Activated T-helper 1 cell treated with anti-CD3 and anti-CD28 coated beads, Interleukin-12 subunit alpha, Interleukin-12 subunit beta, Interleukin-2, Interleukin-4 antibody, amounts not matched to agents 30 ng/mL and 10 ng/mL and 1 ng/mL, durations not matched to agents 14 hours and 24 hours and 36 hours (primary cell): ENCODE results near the gene MNAT1. TPM values are rescaled to one million over a fixed set of nuclear protein-coding genes. Genes with fewer than 3 reads are reported as not detected.
"Not testable (repeated sequence)": the region's sequence is repeated elsewhere in the genome, so short reads cannot be mapped to it uniquely, and the experiment has no call there.

Experiments used
- DNase-seq: peaks from one replicate; pipeline ENCODE4 v3.0.0; 2021; ENCODE audit warnings: low spot score
- H3K27ac Mint-ChIP-seq: one replicate; pipeline ENCODE4 v1.8.0; 2021; ENCODE audit warnings: mild to moderate bottlenecking, mixed read lengths
- H3K27me3 Mint-ChIP-seq: one replicate; pipeline ENCODE4 v1.8.0; 2022; ENCODE audit warnings: mild to moderate bottlenecking, moderate library complexity, mixed read lengths; ENCODE audit not compliant: insufficient read depth
- H3K36me3 Mint-ChIP-seq: one replicate; pipeline ENCODE4 v1.8.0; 2021; ENCODE audit warnings: low read depth, mixed read lengths
- H3K4me1 Mint-ChIP-seq: one replicate; pipeline ENCODE4 v1.8.0; 2021; ENCODE audit warnings: low read depth, mixed read lengths
- H3K4me3 Mint-ChIP-seq: one replicate; pipeline ENCODE4 v1.8.0; 2021; ENCODE audit warnings: mild to moderate bottlenecking, moderate library complexity, mixed read lengths
- H3K9me3 Mint-ChIP-seq: one replicate; pipeline ENCODE4 v1.8.0; 2021; ENCODE audit warnings: mixed read lengths
- intact Hi-C: fragments of 100-400 bp; cut with micrococcal nuclease; formaldehyde crosslinking; loops from one replicate; pipeline ENCODE4 v1.15.1; 2024
- total RNA-seq: library from RNA; stranded (reverse); gene quantifications from 2 replicates; pipeline ENCODE4 v1.2.3, GENCODE V29; 2022

The MNAT1 gene
- total RNA-seq, 1 donor from 2014 or later: 45.1 TPM

DNA sequence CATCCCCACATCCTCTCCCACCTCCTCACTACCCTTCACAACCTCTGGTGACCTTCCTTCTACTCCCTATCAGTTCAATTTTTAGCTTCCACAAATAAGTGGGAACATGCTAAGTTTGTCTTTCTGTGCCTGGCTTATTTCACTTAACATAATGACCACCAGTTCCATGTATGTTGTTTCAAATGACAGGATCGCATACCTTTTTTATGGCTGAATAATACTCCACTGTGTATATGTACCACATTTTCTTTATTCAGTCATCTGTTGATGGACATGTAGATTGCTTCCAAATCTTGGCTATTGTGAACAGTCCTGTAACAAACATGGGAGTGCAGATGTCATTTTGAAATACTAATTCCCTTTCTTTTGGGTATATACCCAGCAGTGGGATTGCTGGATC is 147.7 kb downstream of the MNAT1 start:
- Mint-ChIP-seq H3K4me3 (no peak overlapping the region), H3K4me1 (peaks cover 8% of the 10 kb centered on the region)
- intact Hi-C loops: no loop called here

DNA sequence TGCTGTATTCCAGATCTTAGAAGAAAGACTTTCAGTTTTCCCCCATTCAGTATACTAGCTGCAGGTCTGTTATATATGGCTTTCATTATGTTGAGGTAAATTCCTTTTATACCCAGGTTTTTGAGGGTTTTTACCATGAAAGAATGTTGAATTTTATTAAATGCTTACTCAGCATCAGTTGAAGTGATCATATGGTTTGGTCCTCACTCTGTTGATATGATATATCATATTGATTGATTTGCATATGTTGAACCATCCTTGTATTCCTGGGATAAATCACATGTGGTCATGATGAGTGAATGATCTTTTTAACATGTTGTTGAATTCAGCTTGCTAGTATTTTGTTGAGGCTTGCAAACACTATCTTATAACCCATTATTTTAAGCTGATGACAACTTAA is 149.6 kb downstream of the MNAT1 start:
- no peak for DNase-seq
- intact Hi-C loops: no loop called here
- no peaks in the 10 kb centered on the region for H3K27me3 Mint-ChIP-seq
- peaks cover under 1% of the 10 kb centered on the region for H3K4me1 Mint-ChIP-seq
- peaks cover 40% of the 10 kb centered on the region for H3K36me3 Mint-ChIP-seq
- peaks cover 43% of the 10 kb centered on the region for H3K9me3 Mint-ChIP-seq
- H3K4me3 Mint-ChIP-seq: no peak overlapping the region
- H3K27ac Mint-ChIP-seq: no peak overlapping the region

More for the DNA sequence above, 147.7 kb downstream of the MNAT1 start:
- H3K27ac Mint-ChIP-seq: no peak overlapping the region
- H3K9me3 Mint-ChIP-seq: peaks cover 43% of the 10 kb centered on the region
- H3K36me3 Mint-ChIP-seq: peaks cover 39% of the 10 kb centered on the region
- peaks cover 3% of the 10 kb centered on the region for H3K27me3 Mint-ChIP-seq
- DNase-seq: no peak

- intact Hi-C loops: not testable (repeated sequence)
- peaks cover 10% of the 10 kb centered on the region for H3K4me1 Mint-ChIP-seq
Observed at GRCh38 chr14:60890636-60891035, 156.1 kb downstream of the MNAT1 start.

DNA sequence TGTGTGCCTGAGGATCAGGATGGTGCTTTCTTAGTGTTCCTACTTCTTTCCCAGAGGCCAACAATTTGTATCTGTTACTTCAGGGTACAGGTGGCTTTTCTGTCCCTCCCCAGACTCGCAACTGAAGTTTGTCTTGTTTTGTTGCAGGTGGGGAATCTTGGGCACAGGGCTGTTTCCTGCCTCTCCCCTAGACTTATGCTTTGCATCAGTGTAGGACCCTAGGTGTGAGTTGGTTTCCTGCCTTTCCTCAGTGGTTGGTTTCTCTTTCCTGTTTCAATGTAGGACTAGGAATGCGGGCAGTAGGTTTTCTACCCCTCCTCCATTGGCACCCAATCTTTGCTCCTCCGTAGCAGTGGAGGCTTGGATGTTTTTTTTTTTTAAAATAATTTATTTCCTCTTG is 159.3 kb downstream of the MNAT1 start:
- no peaks in the 10 kb centered on the region for H3K36me3 Mint-ChIP-seq
- intact Hi-C loops: no loop called here
- peaks cover 10% of the 10 kb centered on the region for H3K4me1 Mint-ChIP-seq
- no peaks in the 10 kb centered on the region for H3K9me3 Mint-ChIP-seq
- H3K4me3 Mint-ChIP-seq: no peak overlapping the region
- no peaks in the 10 kb centered on the region for H3K27me3 Mint-ChIP-seq
- no peak for DNase-seq
- H3K27ac Mint-ChIP-seq: no peak overlapping the region

More at GRCh38 chr14:60890636-60891035, 156.1 kb downstream of the MNAT1 start:
- not testable (repeated sequence) for H3K9me3 Mint-ChIP-seq, H3K36me3 Mint-ChIP-seq, H3K27ac Mint-ChIP-seq, DNase-seq, H3K4me3 Mint-ChIP-seq, H3K27me3 Mint-ChIP-seq

DNA sequence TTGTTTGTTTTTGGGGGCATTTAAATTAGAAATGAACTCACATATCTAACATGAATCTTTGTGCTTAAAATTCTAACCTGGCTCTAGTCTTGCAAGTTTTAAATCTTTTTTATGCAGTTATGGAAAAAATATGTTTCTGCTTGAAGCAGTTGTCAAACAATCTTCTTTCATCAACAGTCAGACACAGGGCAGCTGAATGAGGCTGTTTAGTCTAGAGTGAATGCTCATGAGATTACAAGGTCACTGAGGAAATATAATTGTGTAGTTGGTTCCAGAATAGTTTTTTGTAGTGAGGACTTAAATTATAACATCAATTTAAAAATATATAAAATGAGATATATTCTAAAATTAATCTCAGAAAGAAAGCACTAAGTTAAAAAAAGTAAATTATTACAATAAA is 169.8 kb downstream of the MNAT1 start:
- Mint-ChIP-seq H3K36me3 (no peaks in the 10 kb centered on the region), H3K4me3 (no peak overlapping the region)

DNA sequence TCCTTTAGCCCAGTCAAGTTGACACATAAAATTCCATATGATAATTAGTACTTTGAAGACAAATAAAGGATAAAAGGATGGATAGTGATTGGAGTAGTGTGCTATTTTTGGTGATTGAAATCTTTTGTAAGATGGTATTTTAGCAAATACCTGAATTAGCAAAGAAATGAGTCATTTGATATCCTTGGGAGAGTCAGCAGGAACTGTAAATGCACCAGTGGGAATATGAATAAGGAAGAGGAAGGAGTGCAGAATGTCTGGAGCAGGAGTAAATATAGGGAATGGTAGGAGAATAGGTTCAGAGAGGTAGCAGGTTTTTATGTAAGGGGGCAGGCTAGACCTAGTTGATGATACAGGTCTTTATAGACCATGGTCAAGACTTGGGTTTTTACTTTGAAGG is 171.4 kb downstream of the MNAT1 start:
- Mint-ChIP-seq H3K27ac (no peak overlapping the region), H3K4me3 (no peak overlapping the region), H3K4me1 (no peaks in the 10 kb centered on the region), H3K9me3 (no peaks in the 10 kb centered on the region), H3K27me3 (no peaks in the 10 kb centered on the region), H3K36me3 (no peaks in the 10 kb centered on the region)
- intact Hi-C loops: no loop called here
- no peak for DNase-seq

More for the DNA sequence above, 169.8 kb downstream of the MNAT1 start:
- intact Hi-C loops: no loop called here
- H3K9me3 Mint-ChIP-seq: no peaks in the 10 kb centered on the region
- no peaks in the 10 kb centered on the region for H3K4me1 Mint-ChIP-seq
- no peaks in the 10 kb centered on the region for H3K27me3 Mint-ChIP-seq
- no peak for DNase-seq
- H3K27ac Mint-ChIP-seq: no peak overlapping the region

DNA sequence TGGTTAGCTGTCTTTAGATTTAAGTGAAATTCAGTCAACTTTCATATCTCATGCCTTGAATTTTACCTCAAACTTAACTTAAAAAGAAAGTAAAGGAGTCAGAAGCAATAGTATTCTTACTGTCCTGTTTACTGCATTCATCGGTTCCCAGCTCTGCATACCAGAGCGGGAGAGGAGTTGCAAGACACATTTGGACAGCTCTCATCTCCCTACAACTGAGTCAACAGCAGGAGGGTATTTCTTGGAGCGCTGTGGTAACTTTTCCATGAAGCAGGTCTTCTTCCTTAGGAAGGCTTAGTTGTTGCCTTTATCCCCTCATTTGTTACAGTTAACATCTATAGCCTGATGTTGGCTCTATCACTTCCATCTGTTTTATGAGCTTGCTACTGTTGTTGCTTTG is 181.2 kb downstream of the MNAT1 start:
- H3K4me3 Mint-ChIP-seq: no peak overlapping the region
- peaks cover 5% of the 10 kb centered on the region for H3K9me3 Mint-ChIP-seq
- intact Hi-C loops: no loop called here
- no peak overlapping the region for H3K27ac Mint-ChIP-seq
- DNase-seq: no peak
- no peaks in the 10 kb centered on the region for H3K36me3 Mint-ChIP-seq
- H3K27me3 Mint-ChIP-seq: no peaks in the 10 kb centered on the region
- H3K4me1 Mint-ChIP-seq: peaks cover 5% of the 10 kb centered on the region

DNA sequence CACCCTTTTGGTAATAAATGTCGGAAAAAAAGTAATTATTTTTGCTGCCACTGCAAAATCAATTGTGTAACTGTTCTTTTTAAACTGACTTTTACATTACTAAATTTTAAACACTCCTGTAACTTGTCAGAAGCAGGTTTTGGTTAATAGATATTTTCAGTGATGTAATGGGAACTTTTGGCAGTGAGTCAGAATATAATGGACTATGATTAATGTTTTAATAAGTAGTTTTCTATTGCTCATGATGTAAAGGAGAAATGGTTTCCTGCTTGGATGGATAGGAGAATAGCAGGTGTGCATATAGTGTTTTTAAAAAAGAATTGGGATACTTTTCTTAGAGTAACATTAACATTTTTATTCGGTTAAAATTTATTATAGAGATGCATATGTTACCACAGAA is 187.5 kb downstream of the MNAT1 start:
- Mint-ChIP-seq H3K9me3 (no peaks in the 10 kb centered on the region), H3K4me1 (peaks cover 7% of the 10 kb centered on the region), H3K27me3 (no peaks in the 10 kb centered on the region), H3K36me3 (peaks cover 2% of the 10 kb centered on the region), H3K4me3 (no peak overlapping the region), H3K27ac (no peak overlapping the region)
- DNase-seq: no peak
- intact Hi-C loops: no loop called here

GRCh38 chr14:60925286-60925685 is 190.7 kb downstream of the MNAT1 start:
- no peaks in the 10 kb centered on the region for H3K9me3 Mint-ChIP-seq

DNA sequence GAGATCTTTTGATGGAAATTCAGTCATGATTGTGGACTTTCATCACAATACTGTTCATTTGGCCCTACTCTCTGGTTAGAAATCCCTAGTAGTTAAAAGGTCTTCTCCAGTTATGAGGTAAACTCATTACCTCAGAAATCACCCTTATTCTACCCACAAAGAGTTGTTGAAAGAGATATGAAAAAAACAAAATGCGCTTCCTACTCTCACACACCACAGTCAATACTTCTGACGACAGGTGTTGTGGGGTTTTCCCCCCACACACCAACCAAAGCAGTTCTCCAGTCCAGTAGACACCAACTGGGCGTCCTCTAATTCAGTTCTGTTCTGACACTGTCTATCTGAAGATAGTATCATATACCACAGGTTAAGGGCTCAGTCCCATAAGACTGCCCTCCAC is 191.4 kb downstream of the MNAT1 start:
- no peak overlapping the region for H3K4me3 Mint-ChIP-seq
- H3K36me3 Mint-ChIP-seq: peaks cover 2% of the 10 kb centered on the region
- no peaks in the 10 kb centered on the region for H3K9me3 Mint-ChIP-seq
- H3K27me3 Mint-ChIP-seq: no peaks in the 10 kb centered on the region
- H3K27ac Mint-ChIP-seq: no peak overlapping the region
- H3K4me1 Mint-ChIP-seq: peaks cover 7% of the 10 kb centered on the region
- DNase-seq: no peak
- intact Hi-C loops: no loop called here

More at GRCh38 chr14:60925286-60925685, 190.7 kb downstream of the MNAT1 start:
- H3K27me3 Mint-ChIP-seq: no peaks in the 10 kb centered on the region
- H3K27ac Mint-ChIP-seq: no peak overlapping the region
- DNase-seq: no peak
- H3K4me1 Mint-ChIP-seq: peaks cover 7% of the 10 kb centered on the region
- intact Hi-C loops: no loop called here
- H3K4me3 Mint-ChIP-seq: no peak overlapping the region
- H3K36me3 Mint-ChIP-seq: peaks cover 2% of the 10 kb centered on the region

GRCh38 chr14:60931218-60931617 is 196.7 kb downstream of the MNAT1 start:
- Mint-ChIP-seq H3K27ac (no peak overlapping the region), H3K36me3 (no peaks in the 10 kb centered on the region), H3K9me3 (no peaks in the 10 kb centered on the region), H3K4me3 (no peak overlapping the region), H3K27me3 (no peaks in the 10 kb centered on the region), H3K4me1 (peaks cover 1% of the 10 kb centered on the region)
- intact Hi-C loops: no loop called here
- DNase-seq: no peak

DNA sequence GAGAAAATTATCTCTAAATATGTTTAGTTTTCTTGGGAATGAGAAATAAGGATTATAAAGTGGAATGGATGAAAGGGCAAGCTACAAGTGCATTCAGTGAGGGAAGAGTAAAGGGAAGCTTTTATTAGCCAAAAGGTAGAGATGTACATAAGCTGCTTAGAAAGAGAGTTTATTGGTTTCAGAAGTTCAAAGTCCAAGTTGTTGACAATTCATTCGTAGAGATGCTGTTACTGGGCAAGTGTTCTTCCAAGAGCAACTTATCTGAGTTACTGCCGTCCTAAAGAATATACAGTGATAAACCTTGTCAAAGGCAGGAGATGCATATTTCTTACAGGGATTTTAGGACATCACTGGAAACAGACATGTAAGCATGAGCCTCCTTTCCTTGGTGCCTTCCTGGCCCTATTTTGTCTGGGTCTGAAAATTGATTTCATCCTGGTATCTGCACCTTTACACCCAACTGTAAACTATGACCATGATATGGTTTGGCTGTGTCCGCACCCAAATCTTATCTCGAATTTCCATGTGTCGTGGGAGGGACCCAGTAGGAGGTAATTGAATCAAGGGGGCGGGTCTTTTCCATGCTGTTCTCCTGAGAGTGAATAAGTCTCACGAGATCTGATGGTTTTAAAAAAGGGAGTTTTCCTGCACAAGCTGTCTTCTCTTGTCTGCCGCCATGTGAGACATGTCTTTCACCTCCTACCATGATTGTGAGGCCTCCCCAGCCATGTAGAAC is 199.5 kb downstream of the MNAT1 start:
- no peaks in the 10 kb centered on the region for H3K4me1 Mint-ChIP-seq
- H3K36me3 Mint-ChIP-seq: peaks cover 3% of the 10 kb centered on the region
- intact Hi-C loops: no loop called here
- H3K4me3 Mint-ChIP-seq: no peak overlapping the region
- H3K9me3 Mint-ChIP-seq: no peaks in the 10 kb centered on the region
- no peak for DNase-seq
- no peak overlapping the region for H3K27ac Mint-ChIP-seq
- no peaks in the 10 kb centered on the region for H3K27me3 Mint-ChIP-seq

DNA sequence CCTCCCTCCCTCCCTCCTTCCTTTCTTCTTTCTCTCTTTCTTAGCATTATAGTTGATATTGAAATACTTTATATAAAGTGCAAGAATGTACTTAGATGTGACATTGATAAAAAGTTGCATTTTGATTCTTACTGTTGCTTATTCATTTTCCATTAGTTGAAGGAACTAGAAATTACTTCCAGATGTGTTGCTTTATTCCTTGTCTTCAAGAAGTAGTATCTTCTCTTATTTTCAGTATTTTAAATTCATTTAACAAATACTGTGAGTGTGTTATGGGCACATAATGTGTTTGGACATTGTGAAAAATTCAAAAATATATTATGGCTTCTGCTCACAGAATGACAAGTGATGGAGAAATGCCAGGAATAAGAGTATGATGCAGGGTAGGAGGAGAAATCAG is 200.8 kb downstream of the MNAT1 start:
- Mint-ChIP-seq H3K9me3 (peaks cover 3% of the 10 kb centered on the region), H3K27ac (no peak overlapping the region), H3K4me3 (no peak overlapping the region), H3K4me1 (no peaks in the 10 kb centered on the region), H3K36me3 (peaks cover 3% of the 10 kb centered on the region), H3K27me3 (no peaks in the 10 kb centered on the region)
- no peak for DNase-seq
- intact Hi-C loops: no loop called here

GRCh38 chr14:60943637-60944032 is 209.1 kb downstream of the MNAT1 start:
- intact Hi-C loops: loop anchor here (10.0 kb wide), 1 partner anchor 69 kb away; no protein-coding TSS in a partner anchor
- H3K27ac Mint-ChIP-seq: no peak overlapping the region
- H3K4me3 Mint-ChIP-seq: no peak overlapping the region
- no peaks in the 10 kb centered on the region for H3K27me3 Mint-ChIP-seq
- peaks cover 12% of the 10 kb centered on the region for H3K36me3 Mint-ChIP-seq
- H3K4me1 Mint-ChIP-seq: peaks cover 12% of the 10 kb centered on the region
- DNase-seq: no peak
- peaks cover 3% of the 10 kb centered on the region for H3K9me3 Mint-ChIP-seq
